GM18861 (cell line): ENCODE data around the gene TBC1D5.
"Not testable (repeated sequence)": the region's sequence is repeated elsewhere in the genome, so short reads cannot be mapped to it uniquely, and the experiment has no call there.

Experiments
- ATAC-seq: cut with Tn5 transposase; IDR thresholded peaks from one replicate; pipeline ENCODE4 v1.9.1; 2021; ENCODE audit not compliant: unreplicated experiment

Gene TBC1D5

GRCh38 chr3:17151598-17152373 is 590.6 kb downstream of the TBC1D5 start:
- ATAC-seq = peak; percentile 99

- no peak for ATAC-seq
Measured at GRCh38 chr3:17149076-17149475, 593.4 kb downstream of the TBC1D5 start.

DNA sequence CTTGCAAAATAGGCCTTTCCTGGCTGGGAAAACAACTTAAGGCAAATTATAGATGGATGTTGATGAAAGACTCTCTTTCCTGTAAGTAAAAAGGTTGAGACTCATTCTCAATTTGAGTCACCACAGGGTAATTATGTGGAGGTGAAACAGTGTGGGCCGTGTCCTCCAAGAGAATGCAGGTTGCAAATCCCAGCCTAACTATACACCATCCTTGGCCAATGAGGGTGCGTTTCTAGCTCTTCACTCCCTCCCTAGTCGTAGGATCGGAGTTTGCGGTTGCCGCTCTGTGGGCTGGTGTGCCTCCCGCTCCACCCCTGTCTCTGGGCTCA is 597.8 kb downstream of the TBC1D5 start:
- no peak for ATAC-seq

GRCh38 chr3:17143893-17144664 is 598.4 kb downstream of the TBC1D5 start:
- no peak for ATAC-seq

DNA sequence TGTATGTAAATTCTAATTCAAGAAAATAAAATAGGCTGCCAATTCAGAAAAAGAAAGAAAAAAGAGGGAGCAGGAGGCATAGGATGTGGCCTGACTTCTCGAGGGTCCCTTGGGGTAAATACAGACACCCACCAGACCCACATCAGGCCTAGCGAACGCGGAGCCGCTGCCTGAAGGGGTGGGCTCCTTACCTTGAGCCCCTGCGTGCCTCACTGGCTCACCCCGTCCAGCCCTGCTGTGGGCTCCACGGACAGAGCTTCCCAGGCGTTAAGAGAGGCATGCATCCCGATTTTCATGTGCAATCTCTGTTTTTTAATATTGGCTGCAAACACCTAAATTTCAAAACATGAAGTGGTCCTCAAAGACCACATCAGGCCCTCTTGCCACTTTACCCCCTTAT is 599.9 kb downstream of the TBC1D5 start:
- no peak for ATAC-seq

DNA sequence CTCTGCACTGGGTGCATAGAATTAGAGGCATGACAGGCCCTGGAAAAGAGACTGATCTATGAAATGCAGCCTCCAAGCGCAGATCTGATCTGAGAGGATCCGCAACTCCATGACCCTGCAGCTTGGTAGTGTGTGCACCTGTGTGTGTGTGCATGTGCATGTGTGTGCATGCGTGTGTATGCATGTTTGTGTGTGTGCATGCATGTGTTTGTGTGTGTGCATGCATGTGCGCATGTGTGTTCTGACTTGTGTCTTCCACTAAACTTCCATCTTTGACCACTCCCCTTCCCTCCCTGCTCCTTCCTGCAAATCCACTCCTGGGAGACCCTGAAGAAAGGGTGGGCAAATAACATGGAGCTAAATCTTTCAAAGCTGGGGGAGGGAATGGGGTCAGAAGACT is 600.7 kb downstream of the TBC1D5 start:
- no peak for ATAC-seq

DNA sequence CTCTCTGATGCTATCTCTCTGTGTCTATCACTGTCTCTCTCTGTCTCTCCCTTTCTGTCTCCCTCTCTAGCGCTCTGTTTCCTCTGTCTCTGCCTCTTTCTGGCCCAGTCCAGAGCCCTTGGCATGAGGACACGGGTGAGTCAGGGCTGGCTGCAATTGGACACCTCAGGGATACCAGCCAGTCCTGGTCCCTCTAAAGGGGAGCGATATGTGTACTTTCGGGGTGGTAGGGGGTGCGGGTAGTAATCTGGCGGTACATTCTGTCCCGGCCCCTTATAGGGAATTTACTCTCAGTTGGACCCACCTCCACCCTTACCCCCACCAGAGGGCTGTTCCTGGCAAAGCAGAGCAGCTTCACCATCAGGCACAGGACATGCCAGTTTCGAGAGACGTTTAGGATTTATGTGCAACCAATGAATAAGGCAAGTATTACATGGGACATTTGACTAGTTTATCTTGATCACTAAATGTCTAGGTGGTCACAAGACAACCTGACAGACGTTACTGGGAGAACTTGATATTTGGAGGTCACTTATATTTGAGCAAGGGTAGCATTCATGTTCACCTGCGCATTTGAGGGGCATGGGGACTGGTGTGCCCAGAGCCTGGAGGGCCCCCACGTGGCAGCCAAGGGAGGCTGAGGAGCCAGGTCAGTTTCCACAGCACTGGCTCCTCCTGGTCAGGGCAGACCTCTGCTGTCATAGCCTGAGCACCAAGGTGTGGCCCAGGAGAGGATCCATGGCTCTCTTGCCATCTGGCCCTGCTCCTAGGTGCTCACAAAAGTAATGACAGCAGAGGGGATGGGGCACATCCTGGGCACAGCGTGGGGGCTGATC is 601.5 kb downstream of the TBC1D5 start:
- ATAC-seq = no peak

DNA sequence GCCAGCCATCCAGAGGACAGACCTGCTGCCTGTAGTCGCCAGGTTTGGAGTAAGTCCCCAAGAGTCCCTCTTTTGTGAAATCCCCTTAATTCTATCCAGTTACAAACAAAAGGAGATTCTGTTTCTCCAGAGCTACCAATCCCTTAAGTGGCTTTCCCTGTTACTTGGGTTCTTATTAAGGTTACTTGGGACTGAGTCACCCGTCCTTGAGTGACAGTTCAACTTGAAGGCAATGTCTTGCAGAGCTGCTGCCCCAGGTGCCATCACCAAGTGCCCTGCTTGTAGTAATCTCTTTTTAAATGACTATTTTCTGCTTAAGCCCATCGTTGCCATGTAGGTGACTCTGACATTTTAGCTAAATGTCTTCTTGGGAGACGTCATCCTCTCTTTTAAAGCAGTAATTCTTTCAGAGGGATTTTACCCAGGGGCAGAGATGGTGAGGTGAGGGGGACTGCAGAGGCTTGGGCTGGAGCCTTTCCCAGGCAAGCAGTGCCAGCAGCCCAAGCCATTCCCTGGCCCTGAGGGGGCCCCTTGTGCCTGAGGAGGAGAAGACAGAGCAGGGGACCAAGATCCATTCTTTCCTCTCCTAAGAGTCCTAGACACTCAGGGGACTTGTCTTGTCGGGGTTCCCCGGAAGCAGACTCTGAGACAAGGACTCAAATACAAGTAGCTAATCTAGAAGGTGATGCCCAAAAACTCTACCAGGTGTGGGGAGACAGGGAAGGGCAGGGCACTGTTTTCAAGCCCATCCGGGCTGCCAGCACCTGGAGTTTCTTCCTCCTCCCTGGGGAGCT is 604.0 kb downstream of the TBC1D5 start:
- no peak for ATAC-seq

DNA sequence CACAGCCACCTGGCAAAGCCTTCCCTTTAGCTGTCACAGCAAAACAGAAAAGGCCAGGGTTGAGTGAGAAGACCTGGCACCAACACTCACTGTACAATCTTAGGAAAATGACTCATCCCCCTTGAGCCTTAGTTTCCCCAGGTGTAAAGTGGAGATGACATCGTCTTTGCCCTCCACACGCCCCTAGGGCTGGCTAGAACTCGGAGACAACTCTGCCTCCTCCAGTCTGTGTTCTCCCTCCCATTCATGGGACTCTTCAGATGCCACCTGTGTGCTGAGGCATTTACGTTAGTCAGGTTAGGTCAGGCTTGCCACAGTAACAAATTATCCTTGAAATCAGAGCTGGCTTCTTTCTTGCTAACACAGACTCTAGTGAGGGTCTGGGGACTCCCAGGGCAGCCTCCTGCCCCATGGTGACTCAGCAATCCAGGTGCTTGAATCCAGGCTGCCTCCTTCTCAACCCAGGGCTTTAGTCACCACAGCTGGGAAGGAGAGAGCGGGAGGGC is 605.1 kb downstream of the TBC1D5 start:
- no peak for ATAC-seq

- no peak for ATAC-seq
Measured at GRCh38 chr3:17136136-17136721, 606.2 kb downstream of the TBC1D5 start.

DNA sequence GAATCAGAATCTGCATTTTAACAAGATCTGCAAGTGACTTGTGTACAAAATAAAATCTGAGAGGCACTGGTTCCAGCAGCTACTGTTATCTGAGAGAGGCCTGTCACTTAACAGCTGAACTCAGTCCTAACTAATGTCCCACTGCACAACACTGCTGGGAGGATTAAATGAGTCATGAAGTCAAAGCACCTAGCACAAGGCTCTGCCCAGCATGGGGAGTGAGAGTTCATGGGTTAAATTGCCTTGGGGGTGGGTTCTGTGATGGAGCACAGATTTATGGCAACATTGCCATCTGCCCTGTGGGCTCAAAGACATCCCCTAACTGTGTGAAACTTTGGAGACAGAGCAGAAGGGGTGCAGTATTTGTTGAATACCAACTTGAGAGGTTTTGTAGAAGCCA is 606.7 kb downstream of the TBC1D5 start:
- no peak for ATAC-seq

DNA sequence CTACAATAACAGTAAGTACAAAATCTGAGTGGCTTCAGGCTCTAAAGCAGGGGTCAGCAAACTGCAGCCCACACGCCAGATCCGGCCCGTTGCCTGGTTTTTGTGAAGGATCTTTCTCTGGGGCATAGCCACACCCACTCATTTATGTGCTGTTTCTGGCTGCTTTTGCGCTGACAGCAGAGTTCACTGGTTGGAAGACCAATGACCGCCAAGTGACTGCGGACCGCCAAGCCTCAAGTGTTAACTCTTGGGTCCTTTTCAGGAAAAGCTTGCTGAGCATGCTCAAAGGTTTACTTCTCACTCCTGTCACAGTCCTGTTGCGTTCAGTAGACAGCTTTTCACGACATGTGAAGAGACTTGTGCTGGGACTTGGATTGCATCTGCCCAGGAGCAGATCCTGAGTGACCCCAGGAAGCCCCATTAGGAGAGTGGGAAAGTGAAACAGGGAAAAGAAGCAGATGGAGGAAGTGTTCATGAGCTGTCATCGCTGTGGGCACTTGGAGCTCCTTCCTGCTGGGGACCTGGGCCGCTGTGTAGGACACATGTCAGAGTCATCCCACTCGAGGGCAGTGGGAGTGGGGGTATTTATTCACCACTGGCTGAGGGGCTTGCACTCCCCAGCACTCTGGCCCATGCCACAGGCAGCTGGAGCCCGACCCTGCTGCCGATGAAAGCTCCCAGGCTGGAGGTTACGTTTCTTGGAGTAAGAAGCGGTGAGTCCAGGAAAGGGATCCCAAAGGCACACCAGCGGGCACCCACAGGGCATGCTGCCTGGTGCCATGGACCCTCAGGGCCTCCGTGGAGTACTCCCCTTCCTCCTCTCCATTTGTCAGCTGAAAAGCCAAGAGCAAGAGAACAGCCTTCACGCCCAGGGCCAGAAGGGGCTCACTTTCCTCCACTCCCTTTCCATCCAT is 608.5 kb downstream of the TBC1D5 start:
- ATAC-seq = no peak

DNA sequence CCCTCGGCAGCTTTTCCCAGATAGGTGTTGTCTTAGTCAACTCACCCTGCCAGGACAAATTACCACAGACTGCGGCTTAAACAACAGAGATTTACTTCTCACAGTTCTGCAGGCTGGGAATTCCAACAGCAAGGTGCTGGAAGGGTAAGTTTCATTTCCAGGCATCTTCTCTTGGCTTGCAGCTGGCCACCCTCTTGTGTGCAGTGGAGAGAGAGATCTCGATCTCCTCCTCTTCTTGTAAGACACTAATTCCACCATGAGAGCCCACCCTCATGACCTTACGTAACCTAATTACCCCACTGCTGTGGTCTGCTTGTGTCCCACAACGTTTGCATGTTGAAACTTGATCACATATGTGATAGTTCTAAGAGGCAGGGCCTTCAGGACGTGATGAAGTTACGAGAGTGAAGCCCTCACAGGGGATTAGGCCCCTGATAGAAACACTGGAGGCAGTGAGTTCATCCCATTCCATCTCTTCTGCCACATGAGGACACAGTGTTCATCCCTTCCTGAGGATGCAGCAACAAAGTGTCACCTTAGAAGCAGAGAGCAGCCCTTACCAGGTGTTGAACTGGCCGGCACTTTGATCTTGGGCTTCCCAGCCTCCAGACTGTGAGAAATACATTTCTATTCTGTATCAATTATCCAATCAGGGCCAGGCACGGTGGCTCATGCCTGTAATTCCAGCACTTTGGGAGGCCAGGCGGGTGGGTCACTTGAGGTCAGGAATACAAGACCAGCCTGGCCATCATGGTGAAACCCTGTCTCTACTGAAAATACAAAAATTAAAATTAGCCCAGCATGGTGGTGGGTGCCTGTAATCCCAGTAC is 609.9 kb downstream of the TBC1D5 start:
- ATAC-seq = no peak

GRCh38 chr3:17130956-17131355 is 611.5 kb downstream of the TBC1D5 start:
- ATAC-seq = no peak

GRCh38 chr3:17129556-17129955 is 612.9 kb downstream of the TBC1D5 start:
- no peak for ATAC-seq

DNA sequence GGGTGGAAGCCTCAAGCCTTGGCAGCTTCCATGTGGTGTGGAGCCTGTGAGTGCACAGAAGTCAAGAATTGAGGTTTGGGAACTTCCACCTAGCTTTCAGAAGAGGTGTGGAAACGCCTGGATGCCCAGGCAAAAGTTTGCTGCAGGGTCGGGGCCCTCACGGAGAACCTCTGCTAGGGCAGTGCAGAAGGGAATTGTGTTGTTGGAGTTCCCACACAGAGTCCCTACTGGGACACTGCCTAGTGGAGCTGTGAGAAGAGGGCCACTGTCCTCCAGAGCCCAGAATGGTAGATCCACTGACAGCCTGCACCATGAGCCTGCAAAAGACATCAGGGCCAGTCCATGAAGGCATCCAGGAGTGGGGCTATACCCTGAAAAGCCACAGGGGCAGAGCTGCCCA is 613.8 kb downstream of the TBC1D5 start:
- not testable (repeated sequence) for ATAC-seq

DNA sequence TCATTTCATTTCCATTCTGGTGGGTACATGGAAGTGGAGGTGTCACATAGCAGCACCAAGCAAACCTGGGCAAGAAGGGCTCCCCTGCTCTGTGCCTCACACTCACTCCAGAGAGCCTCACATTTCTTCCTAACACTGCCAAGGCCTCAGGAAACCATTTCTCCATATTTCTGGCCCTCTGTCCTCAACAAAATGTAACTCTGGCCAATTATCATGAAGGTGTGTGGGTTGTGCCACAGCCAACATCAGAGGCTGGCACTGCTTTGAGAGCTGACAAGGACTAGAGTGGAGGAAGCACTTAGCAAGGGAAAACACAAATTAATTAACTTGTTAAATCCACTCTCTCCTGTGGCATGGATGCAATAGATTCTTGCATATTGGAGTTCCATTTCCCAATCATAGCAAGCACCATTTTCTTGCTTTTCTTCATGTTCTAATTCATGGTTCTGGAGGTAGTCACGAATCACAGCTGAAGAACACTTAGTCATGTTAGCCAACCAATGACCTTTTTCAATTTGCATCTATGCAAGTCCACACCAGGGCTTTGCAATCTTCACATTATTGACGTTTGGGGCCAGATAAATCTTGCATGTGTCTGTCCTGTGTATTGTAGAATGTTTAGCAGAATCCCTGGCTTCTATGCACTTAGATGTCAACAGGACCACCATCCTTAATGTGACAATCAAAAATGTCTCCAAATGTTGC is 616.5 kb downstream of the TBC1D5 start:
- ATAC-seq = no peak

GRCh38 chr3:17122758-17123157 is 619.7 kb downstream of the TBC1D5 start:
- no peak for ATAC-seq
